Adrenal gland (tissue), 5 donors: ENCODE data around the gene CNKSR3.
"Not testable (repeated sequence)": the region's sequence is repeated elsewhere in the genome, so short reads cannot be mapped to it uniquely, and the experiment has no call there.

Experiments used
- POLR2A ChIP-seq, 2 donors: fragments of 450-650 bp; IDR thresholded peaks; one replicate each; pipeline ENCODE4 v1.6.1; 2017; ENCODE audit warnings: antibody characterized with exemption in 2 of 2, mild to moderate bottlenecking in 2 of 2, moderate library complexity in 1 of 2
- TF ChIP-seq, protein P1 (sequence below), 6 experiments: fragments of 450-650 bp in 4 of 6; fragments of 200-600 bp in 2 of 6; sonication (generic) in 1 of 6; IDR thresholded peaks; 1 replicate in 5 of 6; 2 replicates in 1 of 6; pipeline versions ENCODE4 v1.5.1 to v1.8.0; 2016 to 2021; ENCODE audit warnings: antibody characterized with exemption in 6 of 6, mild to moderate bottlenecking in 2 of 6, moderate library complexity in 1 of 6
- donor health status: DM: no; HTN: no; CAD: no.

DNA sequence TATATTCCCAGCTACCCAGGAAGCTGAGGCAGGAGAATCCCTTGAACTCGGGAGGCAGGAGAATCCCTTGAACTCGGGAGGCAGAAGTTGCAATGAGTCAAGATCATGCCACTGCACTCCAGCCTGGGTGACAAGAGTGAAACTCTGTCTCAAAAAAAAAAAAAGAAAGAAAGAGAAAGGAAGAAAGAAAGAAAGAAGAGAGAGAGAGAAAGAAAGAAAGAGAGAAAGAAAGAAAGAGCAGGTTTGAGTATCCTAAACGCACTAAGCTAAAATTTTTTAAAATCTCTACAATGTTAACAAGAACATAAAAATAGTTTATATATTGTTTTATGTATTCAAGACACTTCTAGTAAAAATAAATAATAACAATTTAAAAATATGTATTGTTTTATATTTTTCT, 4.6 kb upstream of the CNKSR3 start:
- TF ChIP-seq, protein P1, sequence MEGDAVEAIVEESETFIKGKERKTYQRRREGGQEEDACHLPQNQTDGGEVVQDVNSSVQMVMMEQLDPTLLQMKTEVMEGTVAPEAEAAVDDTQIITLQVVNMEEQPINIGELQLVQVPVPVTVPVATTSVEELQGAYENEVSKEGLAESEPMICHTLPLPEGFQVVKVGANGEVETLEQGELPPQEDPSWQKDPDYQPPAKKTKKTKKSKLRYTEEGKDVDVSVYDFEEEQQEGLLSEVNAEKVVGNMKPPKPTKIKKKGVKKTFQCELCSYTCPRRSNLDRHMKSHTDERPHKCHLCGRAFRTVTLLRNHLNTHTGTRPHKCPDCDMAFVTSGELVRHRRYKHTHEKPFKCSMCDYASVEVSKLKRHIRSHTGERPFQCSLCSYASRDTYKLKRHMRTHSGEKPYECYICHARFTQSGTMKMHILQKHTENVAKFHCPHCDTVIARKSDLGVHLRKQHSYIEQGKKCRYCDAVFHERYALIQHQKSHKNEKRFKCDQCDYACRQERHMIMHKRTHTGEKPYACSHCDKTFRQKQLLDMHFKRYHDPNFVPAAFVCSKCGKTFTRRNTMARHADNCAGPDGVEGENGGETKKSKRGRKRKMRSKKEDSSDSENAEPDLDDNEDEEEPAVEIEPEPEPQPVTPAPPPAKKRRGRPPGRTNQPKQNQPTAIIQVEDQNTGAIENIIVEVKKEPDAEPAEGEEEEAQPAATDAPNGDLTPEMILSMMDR (IDR thresholded peaks at IDR 0.05), result not testable (repeated sequence)
- TF ChIP-seq POLR2A (IDR thresholded peaks at IDR 0.05), result not testable (repeated sequence)
